ENCODE results near the gene TRAPPC2. TPM values are rescaled to one million over a fixed set of nuclear protein-coding genes. Genes with fewer than 3 reads are reported as not detected.
A peak's percentile ranks its signal among the peaks of the same experiment; 100 is the strongest.

TRAPPC2 gene
- total RNA-seq, 1 donor: 21.5 TPM

DNA sequence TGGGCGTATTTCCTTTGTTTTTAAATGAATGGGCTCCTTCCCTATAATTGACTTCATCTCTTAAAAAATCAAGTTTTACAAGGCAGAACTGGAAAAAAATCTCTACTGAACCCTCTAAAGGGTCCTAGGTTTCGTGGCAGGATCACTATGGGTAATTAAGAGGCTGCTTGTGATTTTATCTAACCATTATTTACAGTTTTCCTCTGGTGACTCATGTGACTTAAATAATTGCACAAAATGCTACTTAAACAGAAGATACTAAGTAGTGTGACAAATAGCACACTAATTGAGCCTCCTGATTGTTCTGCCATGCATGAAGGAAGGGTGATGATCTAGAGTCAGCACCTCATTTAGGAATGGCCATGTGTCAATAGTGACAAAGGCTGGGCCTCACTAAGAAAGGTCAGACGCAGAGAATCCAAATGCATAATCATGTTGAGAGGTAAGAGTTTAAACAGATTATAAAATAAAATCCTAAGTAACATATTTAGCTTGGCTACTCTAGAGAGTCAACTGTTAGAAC lies 35.7 kb upstream of the TRAPPC2 start:
- DNase-seq (ENCODE audit: low read depth): no peak
- H3K4me3 ChIP-seq (ENCODE audit: low read depth, low read length): no peak overlapping the region
- no peak for TF ChIP-seq CTCF (IDR thresholded peaks at IDR 0.05; ENCODE audit: insufficient read depth, low read length)

- no peak for DNase-seq (ENCODE audit: low read depth)
- no peak for TF ChIP-seq CTCF (IDR thresholded peaks at IDR 0.05; ENCODE audit: insufficient read depth, low read length)
- H3K4me3 ChIP-seq (ENCODE audit: low read depth, low read length): no peak overlapping the region
Observed at GRCh38 chrX:13768939-13769338, 34.5 kb upstream of the TRAPPC2 start.

GRCh38 chrX:13764765-13765164 lies 30.3 kb upstream of the TRAPPC2 start:
- TF ChIP-seq CTCF (IDR thresholded peaks at IDR 0.05; ENCODE audit: insufficient read depth, low read length): peak; percentile 30
- no peak for DNase-seq (ENCODE audit: low read depth)

DNA sequence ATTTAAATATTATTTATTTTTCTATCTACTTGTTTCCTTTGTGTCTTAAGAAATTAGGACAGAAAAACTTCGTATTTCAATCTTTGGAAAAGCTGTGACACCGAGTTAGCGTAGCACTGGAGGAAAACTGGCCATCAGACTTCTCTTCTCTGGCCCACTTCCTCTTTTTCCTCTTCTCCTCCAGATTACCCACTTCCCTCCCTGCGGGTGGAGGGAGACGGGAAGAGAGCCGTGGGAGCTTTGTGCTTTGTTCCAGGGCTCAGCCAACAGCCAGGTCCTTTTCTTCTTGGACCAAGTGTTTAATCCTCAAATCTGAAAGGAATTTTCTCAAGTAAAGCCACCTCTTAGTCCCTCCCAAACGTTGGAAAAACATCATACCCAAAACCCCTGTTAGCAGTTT lies 29.9 kb upstream of the TRAPPC2 start:
- H3K4me3 ChIP-seq (ENCODE audit: low read depth, low read length): no peak overlapping the region
- TF ChIP-seq CTCF (IDR thresholded peaks at IDR 0.05; ENCODE audit: insufficient read depth, low read length): no peak
- no peak for DNase-seq (ENCODE audit: low read depth)

More at GRCh38 chrX:13764765-13765164, 30.3 kb upstream of the TRAPPC2 start:
- no peak overlapping the region for H3K4me3 ChIP-seq (ENCODE audit: low read depth, low read length)

- no peak overlapping the region for H3K4me3 ChIP-seq (ENCODE audit: low read depth, low read length)
- no peak for DNase-seq (ENCODE audit: low read depth)
- peak; percentile 18 for TF ChIP-seq CTCF (IDR thresholded peaks at IDR 0.05; ENCODE audit: insufficient read depth, low read length)
Observed at GRCh38 chrX:13763489-13763888, 29.1 kb upstream of the TRAPPC2 start.

DNA sequence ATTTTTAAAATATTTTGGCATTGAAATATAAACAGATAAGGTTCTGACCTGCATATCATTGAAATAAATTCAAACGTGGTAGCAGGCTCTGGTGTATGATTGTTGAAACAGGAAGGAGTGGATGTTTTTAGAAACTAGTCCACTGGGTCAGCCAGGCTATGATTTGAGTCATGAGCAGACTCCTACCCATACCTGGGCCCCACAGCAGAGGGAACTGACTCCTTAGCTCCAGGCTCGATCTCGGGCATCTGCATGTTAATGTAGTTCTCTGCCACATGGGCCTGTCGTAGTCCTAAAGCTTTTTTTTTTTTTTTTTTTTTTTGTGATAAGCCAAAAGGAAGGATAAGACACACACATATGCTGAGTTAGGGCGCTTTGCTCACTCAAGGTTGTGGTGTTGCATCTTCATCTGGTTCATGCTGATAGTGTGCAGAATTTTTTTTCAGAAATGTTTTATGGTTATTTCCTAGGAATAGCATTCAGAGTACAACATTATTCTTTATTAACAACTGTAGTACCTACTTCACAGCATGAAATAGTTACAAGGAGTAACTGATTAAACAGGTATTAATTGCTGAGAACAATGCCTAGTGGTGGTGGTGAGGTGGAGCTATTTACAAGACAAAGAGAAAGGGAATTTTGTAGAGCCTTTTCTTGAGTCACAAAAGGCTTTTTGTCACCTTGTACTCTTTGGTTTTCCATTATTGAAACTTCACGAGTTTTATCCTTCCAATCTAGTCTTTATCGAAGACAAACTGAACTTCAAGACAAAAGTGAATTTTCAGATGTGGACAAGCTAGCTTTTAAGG lies 27.4 kb upstream of the TRAPPC2 start:
- H3K4me3 ChIP-seq (ENCODE audit: low read depth, low read length): no peak overlapping the region
- TF ChIP-seq CTCF (IDR thresholded peaks at IDR 0.05; ENCODE audit: insufficient read depth, low read length): no peak
- DNase-seq (ENCODE audit: low read depth): peak; percentile 14
